H1 (cell line): ENCODE data around the gene LIPM. TPM values are rescaled to one million over a fixed set of nuclear protein-coding genes. Genes with fewer than 3 reads are reported as not detected.

Experiments
- CEBPB ChIP-seq: IDR thresholded peaks from 2 replicates; pipeline ENCODE4 v1.6.1; 2012; ENCODE audit warnings: low read depth, low read length
- CHD1 ChIP-seq: IDR thresholded peaks from 2 replicates; pipeline ENCODE4 v1.6.1; 2012; ENCODE audit warnings: low read depth, low read length, improper control_type of control experiment
- CREB1 ChIP-seq: IDR thresholded peaks from 2 replicates; pipeline ENCODE4 v1.6.1; 2012; ENCODE audit warnings: inconsistent platforms
- EP300 ChIP-seq, 2 experiments: IDR thresholded peaks; 1 replicate in 1 of 2; 2 replicates in 1 of 2; pipeline ENCODE4 v1.6.1; 2011 to 2012; ENCODE audit warnings: low read depth in 2 of 2, low read length in 2 of 2, mild to moderate bottlenecking in 2 of 2, borderline replicate concordance in 1 of 2, inconsistent platforms in 1 of 2, moderate library complexity in 1 of 2
- SP4 ChIP-seq: IDR thresholded peaks from 2 replicates; pipeline ENCODE4 v1.6.1; 2012; ENCODE audit warnings: low read length, inconsistent platforms
- TCF12 ChIP-seq: IDR thresholded peaks from 2 replicates; pipeline ENCODE4 v1.6.1; 2011; ENCODE audit warnings: low read depth, mild to moderate bottlenecking, low read length
- polyA plus RNA-seq, 7 experiments: library from polyadenylated mRNA; depleted of rRNA in 3 of 7; stranded (reverse) in 5 of 7; unstranded in 2 of 7; fragments of >200 nt in 5 of 7; fragments of 200-250 nt in 2 of 7; gene quantifications; 1 replicate in 5 of 7; 2 replicates in 1 of 7; 4 replicates in 1 of 7; pipeline versions ENCODE4 v1.2.1 to v1.2.3, GENCODE V29; 2011 to 2013; ENCODE audit warnings: missing spikeins in 2 of 7, mixed read lengths in 2 of 7
- total RNA-seq: library from RNA; stranded (reverse); fragmentation: NEBNext Ultra II Directional; extraction: Animal tissue kit (Norgen Biotek cat#: 25700); gene quantifications from 2 replicates; pipeline ENCODE4 v1.2.1, GENCODE V29; 2021

The LIPM gene
- total and polyA plus RNA-seq, 2 of the 8 experiments (the other 6 are each of a cell fraction or from before 2014, with no cell fraction given), result not detected

- TF ChIP-seq EP300 (IDR thresholded peaks at IDR 0.05; ENCODE audit: borderline replicate concordance in 1 of 2, low read depth in 2 of 2, low read length in 2 of 2), result no peak
- TF ChIP-seq CREB1, result no peak
- no peak for TF ChIP-seq CHD1
- no peak for TF ChIP-seq TCF12
- no peak for TF ChIP-seq SP4
- TF ChIP-seq CEBPB, result no peak
Measured at GRCh38 chr10:88840104-88840503, 37.6 kb downstream of the LIPM start (continued).
